ENCODE data around the gene RHOA. TPM values are rescaled to one million over a fixed set of nuclear protein-coding genes. Genes with fewer than 3 reads are reported as not detected.
A peak's percentile ranks its signal among the peaks of the same experiment; 100 is the strongest.
"Not testable (repeated sequence)": the region's sequence is repeated elsewhere in the genome, so short reads cannot be mapped to it uniquely, and the experiment has no call there.

RHOA gene
- total and polyA plus RNA-seq, 5 donors from 2014 or later: 319 to 818 (median 608) TPM

GRCh38 chr3:49410846-49411534 lies 786 bp downstream of the RHOA start:
- H3K36me3 Mint-ChIP-seq: peaks cover 13% of the 10 kb centered on the region
- Histone ChIP-seq H3K36me3 (ENCODE audit: control insufficient read depth, insufficient read depth, low read length) (peaks cover 4% of the 10 kb centered on the region), H3K27ac (ENCODE audit: insufficient read depth, low read length, poor library complexity, severe bottlenecking) (peak overlapping the region; percentile 92), H3K9me3 (ENCODE audit: control insufficient read depth in 2 of 2, low read length in 2 of 2) (no peaks in the 10 kb centered on the region), H3K4me1 (ENCODE audit: control insufficient read depth, insufficient read depth, low read length, poor library complexity, severe bottlenecking) (peaks cover 72% of the 10 kb centered on the region), H3K4me3 (ENCODE audit: low read depth, low read length) (peak overlapping the region; percentile 95), H3K27me3 (ENCODE audit: control insufficient read depth, insufficient read depth, low read length) (no peaks in the 10 kb centered on the region)
- DNase-seq: no peak
- H3K4me1 Mint-ChIP-seq: peaks cover 38 to 78% (median 54%) of the 10 kb centered on the region in 4 donors
- no peak for ATAC-seq (ENCODE audit: low read depth in 2 of 2)
- H3K27ac Mint-ChIP-seq: peak overlapping the region; percentile 95 to 96 (median 96)
- no peaks in the 10 kb centered on the region for H3K27me3 Mint-ChIP-seq
- no peaks in the 10 kb centered on the region for H3K9me3 Mint-ChIP-seq
- peak overlapping the region; percentile 86 to 97 (median 95) for H3K4me3 Mint-ChIP-seq

GRCh38 chr3:49410066-49410845 lies 1.5 kb downstream of the RHOA start:
- H3K4me1 ChIP-seq (ENCODE audit: control insufficient read depth, insufficient read depth, low read length, poor library complexity, severe bottlenecking): peaks cover 70% of the 10 kb centered on the region
- no peak for ATAC-seq (ENCODE audit: low read depth in 2 of 2)
- no peaks in the 10 kb centered on the region for H3K9me3 Mint-ChIP-seq
- H3K36me3 ChIP-seq (ENCODE audit: control insufficient read depth, insufficient read depth, low read length): peaks cover 4% of the 10 kb centered on the region
- peak in 2 of 3 donors; percentile 28 to 41 for DNase-seq
- peaks cover 15% of the 10 kb centered on the region for H3K36me3 Mint-ChIP-seq
- H3K27me3 ChIP-seq (ENCODE audit: control insufficient read depth, insufficient read depth, low read length): no peaks in the 10 kb centered on the region
- H3K9me3 ChIP-seq (ENCODE audit: control insufficient read depth in 2 of 2, low read length in 2 of 2): no peaks in the 10 kb centered on the region
- no peaks in the 10 kb centered on the region for H3K27me3 Mint-ChIP-seq
- H3K4me3 ChIP-seq (ENCODE audit: low read depth, low read length): peak overlapping the region; percentile 95
- H3K4me3 Mint-ChIP-seq: peak overlapping the region; percentile 86 to 97 (median 95)
- peak overlapping the region; percentile 92 for H3K27ac ChIP-seq (ENCODE audit: insufficient read depth, low read length, poor library complexity, severe bottlenecking)
- H3K27ac Mint-ChIP-seq: peak overlapping the region in 2 of 3 donors; percentile 96
- H3K4me1 Mint-ChIP-seq: peaks cover 33 to 78% (median 53%) of the 10 kb centered on the region in 4 donors

GRCh38 chr3:49406571-49407565 lies 4.9 kb downstream of the RHOA start:
- Histone ChIP-seq H3K27ac (ENCODE audit: insufficient read depth, low read length, poor library complexity, severe bottlenecking) (peak overlapping the region; percentile 57), H3K4me3 (ENCODE audit: low read depth, low read length) (peak overlapping the region; percentile 35), H3K4me1 (ENCODE audit: control insufficient read depth, insufficient read depth, low read length, poor library complexity, severe bottlenecking) (peaks cover 55% of the 10 kb centered on the region), H3K9me3 (ENCODE audit: control insufficient read depth in 2 of 2, low read length in 2 of 2) (no peaks in the 10 kb centered on the region), H3K27me3 (ENCODE audit: control insufficient read depth, insufficient read depth, low read length) (no peaks in the 10 kb centered on the region), H3K36me3 (ENCODE audit: control insufficient read depth, insufficient read depth, low read length) (peaks cover 9% of the 10 kb centered on the region)
- H3K4me1 Mint-ChIP-seq: peaks cover 34 to 66% (median 43%) of the 10 kb centered on the region in 4 donors
- ATAC-seq (ENCODE audit: low read depth in 2 of 2): no peak
- DNase-seq: no peak
- no peaks in the 10 kb centered on the region for H3K9me3 Mint-ChIP-seq
- H3K27me3 Mint-ChIP-seq: no peaks in the 10 kb centered on the region
- peak overlapping the region; percentile 52 to 65 (median 64) for H3K4me3 Mint-ChIP-seq
- H3K36me3 Mint-ChIP-seq: peaks cover 11% of the 10 kb centered on the region
- peak overlapping the region; percentile 77 to 89 (median 82) for H3K27ac Mint-ChIP-seq

GRCh38 chr3:49405570-49405969 lies 6.2 kb downstream of the RHOA start:
- H3K27me3 ChIP-seq (ENCODE audit: control insufficient read depth, insufficient read depth, low read length); H3K27ac ChIP-seq (ENCODE audit: insufficient read depth, low read length, poor library complexity, severe bottlenecking); ATAC-seq (ENCODE audit: low read depth in 2 of 2); DNase-seq; H3K27me3 Mint-ChIP-seq; H3K9me3 ChIP-seq (ENCODE audit: control insufficient read depth in 2 of 2, low read length in 2 of 2); H3K9me3 Mint-ChIP-seq: not testable (repeated sequence)
- H3K4me1 Mint-ChIP-seq: peaks cover 37 to 70% (median 51%) of the 10 kb centered on the region in 4 donors
- H3K36me3 Mint-ChIP-seq: peaks cover 11% of the 10 kb centered on the region
- peak overlapping the region in 3 of 4 donors; percentile 40 to 73 (median 52) for H3K4me3 Mint-ChIP-seq
- peaks cover 19% of the 10 kb centered on the region for H3K36me3 ChIP-seq (ENCODE audit: control insufficient read depth, insufficient read depth, low read length)
- peak overlapping the region; percentile 26 for H3K4me3 ChIP-seq (ENCODE audit: low read depth, low read length)
- H3K27ac Mint-ChIP-seq: peak overlapping the region in 2 of 3 donors; percentile 77 to 82
- H3K4me1 ChIP-seq (ENCODE audit: control insufficient read depth, insufficient read depth, low read length, poor library complexity, severe bottlenecking): peaks cover 58% of the 10 kb centered on the region

- DNase-seq (no peak), ATAC-seq (ENCODE audit: low read depth in 2 of 2) (no peak)
- H3K4me1 ChIP-seq (ENCODE audit: control insufficient read depth, insufficient read depth, low read length, poor library complexity, severe bottlenecking): peaks cover 53% of the 10 kb centered on the region
- Mint-ChIP-seq H3K9me3 (peaks cover 0 to 3% (median 0%) of the 10 kb centered on the region in 7 donors), H3K27me3 (no peaks in the 10 kb centered on the region), H3K36me3 (peaks cover 11% of the 10 kb centered on the region), H3K4me3 (peak overlapping the region in 1 of 4 donors; percentile 35), H3K27ac (peak overlapping the region in 1 of 3 donors; percentile 93), H3K4me1 (peaks cover 29 to 72% (median 52%) of the 10 kb centered on the region in 4 donors)
- no peak overlapping the region for H3K27ac ChIP-seq (ENCODE audit: insufficient read depth, low read length, poor library complexity, severe bottlenecking)
- H3K27me3 ChIP-seq (ENCODE audit: control insufficient read depth, insufficient read depth, low read length): no peaks in the 10 kb centered on the region
- no peaks in the 10 kb centered on the region for H3K9me3 ChIP-seq (ENCODE audit: control insufficient read depth in 2 of 2, low read length in 2 of 2)
- H3K36me3 ChIP-seq (ENCODE audit: control insufficient read depth, insufficient read depth, low read length): peaks cover 22% of the 10 kb centered on the region
- no peak overlapping the region for H3K4me3 ChIP-seq (ENCODE audit: low read depth, low read length)
These were observed 7.9 kb downstream of the RHOA start for GRCh38 chr3:49403891-49404290.

- Histone ChIP-seq H3K27ac (ENCODE audit: insufficient read depth, low read length, poor library complexity, severe bottlenecking) (no peak overlapping the region), H3K9me3 (ENCODE audit: control insufficient read depth in 2 of 2, low read length in 2 of 2) (no peaks in the 10 kb centered on the region), H3K4me3 (ENCODE audit: low read depth, low read length) (peak overlapping the region; percentile 10), H3K36me3 (ENCODE audit: control insufficient read depth, insufficient read depth, low read length) (peaks cover 30% of the 10 kb centered on the region), H3K4me1 (ENCODE audit: control insufficient read depth, insufficient read depth, low read length, poor library complexity, severe bottlenecking) (peaks cover 40% of the 10 kb centered on the region), H3K27me3 (ENCODE audit: control insufficient read depth, insufficient read depth, low read length) (no peaks in the 10 kb centered on the region)
- peak overlapping the region in 1 of 3 donors; percentile 62 for H3K27ac Mint-ChIP-seq
- H3K36me3 Mint-ChIP-seq: peaks cover 11% of the 10 kb centered on the region
- H3K27me3 Mint-ChIP-seq: no peaks in the 10 kb centered on the region
- DNase-seq: no peak
- H3K9me3 Mint-ChIP-seq: peaks cover 0 to 3% (median 0%) of the 10 kb centered on the region in 7 donors
- ATAC-seq (ENCODE audit: low read depth in 2 of 2): no peak
- peak overlapping the region in 1 of 4 donors; percentile 21 for H3K4me3 Mint-ChIP-seq
- peaks cover 26 to 72% (median 47%) of the 10 kb centered on the region in 4 donors for H3K4me1 Mint-ChIP-seq
These were observed 10.0 kb downstream of the RHOA start for GRCh38 chr3:49401766-49402165.

- H3K4me3 ChIP-seq (ENCODE audit: low read depth, low read length): no peak overlapping the region
- Mint-ChIP-seq H3K4me3 (peak overlapping the region; percentile 8 to 54 (median 33)), H3K36me3 (peaks cover 12% of the 10 kb centered on the region), H3K27ac (peak overlapping the region; percentile 9 to 75 (median 64)), H3K9me3 (peaks cover 0 to 3% (median 0%) of the 10 kb centered on the region in 7 donors), H3K4me1 (peaks cover 25 to 78% (median 51%) of the 10 kb centered on the region in 4 donors), H3K27me3 (no peaks in the 10 kb centered on the region)
- no peaks in the 10 kb centered on the region for H3K9me3 ChIP-seq (ENCODE audit: control insufficient read depth in 2 of 2, low read length in 2 of 2)
- ATAC-seq (ENCODE audit: low read depth in 2 of 2): no peak
- peaks cover 35% of the 10 kb centered on the region for H3K36me3 ChIP-seq (ENCODE audit: control insufficient read depth, insufficient read depth, low read length)
- DNase-seq: no peak
- H3K4me1 ChIP-seq (ENCODE audit: control insufficient read depth, insufficient read depth, low read length, poor library complexity, severe bottlenecking): peaks cover 32% of the 10 kb centered on the region
- no peak overlapping the region for H3K27ac ChIP-seq (ENCODE audit: insufficient read depth, low read length, poor library complexity, severe bottlenecking)
- H3K27me3 ChIP-seq (ENCODE audit: control insufficient read depth, insufficient read depth, low read length): no peaks in the 10 kb centered on the region
These were observed 12.3 kb downstream of the RHOA start for GRCh38 chr3:49399461-49399860.

All from CD4-positive, CD25-positive, alpha-beta regulatory T cell (primary cell).